Stimulated activated CD8-positive, alpha-beta memory T cell treated with anti-CD3 and anti-CD28 coated beads, Interleukin-2, amount 100 ng/mL, for 48 hours (primary cell): ENCODE data around the gene NCKAP5.

Experiments used
- DNase-seq, 2 donors: peaks; one replicate each; pipeline ENCODE4 v3.0.0-alpha.2; 2020; ENCODE audit warnings: low read depth in 2 of 2

The NCKAP5 gene

DNA sequence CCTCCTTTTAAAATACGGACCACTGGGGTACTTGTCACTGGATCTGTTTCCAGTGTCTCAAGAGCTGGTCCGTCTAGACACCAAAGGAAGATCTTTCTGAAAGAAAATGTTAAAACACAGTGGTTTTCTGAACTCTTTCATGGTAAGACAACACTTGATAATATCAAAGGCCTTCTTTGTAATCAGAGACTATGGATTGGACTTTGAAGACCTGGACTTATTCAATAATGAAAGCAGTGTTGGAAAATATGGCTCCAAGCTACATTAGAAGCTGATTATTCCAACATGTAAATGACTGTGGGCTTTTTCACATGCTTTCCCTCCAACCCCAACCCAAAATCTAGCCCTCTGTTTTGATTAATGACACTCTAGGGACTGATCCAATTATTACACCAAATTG is 568.8 kb downstream of the NCKAP5 start:
- DNase-seq: no peak

DNA sequence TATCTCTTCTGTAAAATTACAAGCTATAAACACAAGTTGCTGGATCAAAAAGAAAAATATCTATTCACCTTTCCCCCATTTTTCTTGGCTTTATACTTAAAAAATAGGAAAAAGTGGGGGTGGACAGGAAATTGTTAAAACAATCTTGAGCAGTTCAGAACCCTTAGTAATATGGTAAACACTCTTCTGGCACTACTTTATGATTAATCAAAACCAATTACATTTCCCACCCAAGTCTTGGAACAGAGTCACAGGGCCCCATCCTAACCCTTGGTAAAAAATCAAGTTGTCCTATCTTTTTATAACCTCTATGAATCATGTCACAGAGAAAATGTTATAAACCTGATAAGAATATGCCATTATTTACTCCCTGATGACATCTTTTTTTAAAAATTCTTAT is 570.0 kb downstream of the NCKAP5 start:
- DNase-seq: no peak

GRCh38 chr2:132991471-132992045 is 576.7 kb downstream of the NCKAP5 start:
- DNase-seq: no peak

GRCh38 chr2:132984731-132985130 is 583.5 kb downstream of the NCKAP5 start:
- DNase-seq: no peak

DNA sequence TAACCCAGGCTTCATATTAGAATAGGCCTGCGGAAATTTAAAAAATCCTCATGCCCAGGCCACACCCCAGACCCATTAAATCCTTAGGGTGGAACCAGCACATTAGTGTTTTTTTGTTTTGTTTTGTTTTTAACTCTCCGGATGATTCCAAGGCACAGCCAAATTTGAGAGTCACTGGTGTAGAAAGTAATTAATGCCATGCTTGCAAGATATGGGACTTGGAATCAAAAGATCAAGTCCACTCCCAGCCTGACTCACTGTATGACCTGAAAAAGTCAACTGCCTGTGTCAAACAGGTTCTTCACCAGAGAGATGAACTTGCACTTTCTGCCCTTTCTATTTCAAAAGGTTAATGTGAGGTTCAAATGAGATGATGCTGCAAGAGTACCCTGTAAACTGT is 588.0 kb downstream of the NCKAP5 start:
- no peak for DNase-seq

DNA sequence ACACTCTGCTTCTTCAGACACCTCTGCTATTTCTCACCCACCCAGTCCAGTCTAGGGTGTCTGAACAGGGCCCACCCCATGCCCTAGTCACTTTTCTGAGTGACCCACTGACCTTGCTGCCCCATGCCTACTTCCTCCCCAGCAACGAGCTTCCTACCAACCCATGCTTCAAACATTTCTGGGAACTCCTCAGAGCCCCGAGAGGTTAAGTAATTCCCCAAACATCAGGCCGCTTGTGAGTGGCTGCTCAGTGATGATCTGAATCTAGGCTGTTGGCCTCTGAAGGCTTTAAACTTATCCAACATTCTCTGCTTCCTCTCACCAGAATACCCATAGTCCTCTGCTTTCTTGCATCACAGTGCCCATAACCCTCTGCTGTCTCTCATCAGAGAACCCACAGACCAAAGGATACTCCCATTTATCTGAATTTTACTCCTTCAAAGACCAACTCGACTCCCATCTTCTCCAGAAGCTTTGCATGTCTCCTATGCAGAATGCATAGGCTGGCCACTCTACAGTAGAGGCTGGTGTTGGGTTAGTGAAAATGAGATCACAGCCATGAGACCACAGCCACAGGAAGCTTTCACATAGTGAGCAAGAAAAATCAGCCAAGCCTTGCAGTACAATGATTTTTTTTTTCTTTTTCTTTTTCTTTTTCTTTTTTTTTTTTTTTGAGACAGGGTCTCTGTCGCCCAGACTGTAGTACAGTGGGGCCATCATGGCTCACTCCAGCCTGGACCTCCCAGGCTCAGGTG is 588.7 kb downstream of the NCKAP5 start:
- DNase-seq: no peak

GRCh38 chr2:132978840-132979239 is 589.4 kb downstream of the NCKAP5 start:
- DNase-seq: no peak

DNA sequence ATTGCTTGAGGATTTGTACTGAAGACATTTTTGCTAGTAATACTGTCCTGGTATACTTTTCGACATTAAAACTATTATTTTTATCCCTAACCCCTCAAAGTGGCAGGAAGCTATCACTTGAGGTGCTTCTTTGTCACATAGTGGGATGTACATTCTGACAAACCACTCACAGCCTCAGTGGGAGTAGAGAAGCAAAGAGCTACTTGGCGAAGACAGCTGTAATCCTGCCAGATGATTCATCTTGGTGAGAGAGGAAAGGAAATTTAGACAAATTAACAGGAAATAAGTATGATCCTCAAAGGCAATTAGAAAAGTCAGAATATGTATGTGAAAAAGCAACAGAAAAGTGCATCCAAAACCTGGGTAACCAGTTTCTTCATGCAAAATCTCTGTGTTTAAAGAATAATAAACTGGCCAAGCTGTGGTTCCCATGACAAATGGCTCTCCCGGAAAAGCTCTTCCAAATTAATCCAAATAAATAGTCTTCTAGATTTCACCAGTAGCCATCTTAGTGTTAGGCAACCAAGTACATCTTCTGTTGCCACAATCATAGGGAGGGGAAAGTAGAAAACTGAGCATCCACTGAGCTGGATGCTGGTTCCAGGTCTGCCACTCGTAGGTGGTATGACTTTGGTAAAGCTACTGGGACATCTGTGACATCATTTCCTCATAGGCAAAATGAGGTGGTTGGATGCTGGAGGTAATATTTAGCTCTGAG is 590.3 kb downstream of the NCKAP5 start:
- DNase-seq: no peak

GRCh38 chr2:132975193-132976105 is 592.8 kb downstream of the NCKAP5 start:
- no peak for DNase-seq

GRCh38 chr2:132974467-132975095 is 593.7 kb downstream of the NCKAP5 start:
- DNase-seq: no peak

GRCh38 chr2:132971310-132972061 is 596.8 kb downstream of the NCKAP5 start:
- DNase-seq: no peak

DNA sequence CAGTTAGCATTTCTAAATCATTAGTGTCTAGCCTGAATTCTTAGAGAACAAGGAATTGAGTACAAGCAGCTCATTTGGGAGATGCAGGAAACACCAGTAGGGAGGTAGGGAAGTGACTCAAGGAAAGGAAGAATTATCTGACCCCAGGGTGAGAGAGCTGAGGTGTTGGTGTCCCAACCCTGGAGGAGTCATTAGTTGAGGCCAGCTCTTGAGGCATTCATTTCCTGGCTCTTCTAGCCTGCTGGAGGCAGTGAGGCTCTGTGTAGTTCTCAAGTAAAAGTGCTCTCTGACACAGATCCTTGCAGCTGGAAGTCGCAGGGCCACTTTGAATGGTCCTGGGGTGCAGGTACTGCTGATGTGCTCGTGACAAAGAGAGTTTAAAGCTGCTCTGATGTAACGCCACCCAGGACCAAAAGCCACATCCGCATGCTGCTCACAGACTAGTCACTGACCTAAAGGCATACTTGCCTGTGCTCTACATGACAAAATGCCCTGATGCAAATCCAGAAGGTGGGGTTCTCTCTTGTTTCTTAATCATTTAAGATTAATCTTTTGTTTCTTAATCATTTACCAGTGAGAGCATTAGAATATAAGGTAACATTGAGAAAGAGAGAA is 598.8 kb downstream of the NCKAP5 start:
- no peak for DNase-seq

GRCh38 chr2:132965460-132965859 is 602.8 kb downstream of the NCKAP5 start:
- no peak for DNase-seq

- no peak for DNase-seq
Observed at GRCh38 chr2:132963161-132963560, 605.1 kb downstream of the NCKAP5 start.

GRCh38 chr2:132958887-132959286 is 609.4 kb downstream of the NCKAP5 start:
- DNase-seq: no peak

DNA sequence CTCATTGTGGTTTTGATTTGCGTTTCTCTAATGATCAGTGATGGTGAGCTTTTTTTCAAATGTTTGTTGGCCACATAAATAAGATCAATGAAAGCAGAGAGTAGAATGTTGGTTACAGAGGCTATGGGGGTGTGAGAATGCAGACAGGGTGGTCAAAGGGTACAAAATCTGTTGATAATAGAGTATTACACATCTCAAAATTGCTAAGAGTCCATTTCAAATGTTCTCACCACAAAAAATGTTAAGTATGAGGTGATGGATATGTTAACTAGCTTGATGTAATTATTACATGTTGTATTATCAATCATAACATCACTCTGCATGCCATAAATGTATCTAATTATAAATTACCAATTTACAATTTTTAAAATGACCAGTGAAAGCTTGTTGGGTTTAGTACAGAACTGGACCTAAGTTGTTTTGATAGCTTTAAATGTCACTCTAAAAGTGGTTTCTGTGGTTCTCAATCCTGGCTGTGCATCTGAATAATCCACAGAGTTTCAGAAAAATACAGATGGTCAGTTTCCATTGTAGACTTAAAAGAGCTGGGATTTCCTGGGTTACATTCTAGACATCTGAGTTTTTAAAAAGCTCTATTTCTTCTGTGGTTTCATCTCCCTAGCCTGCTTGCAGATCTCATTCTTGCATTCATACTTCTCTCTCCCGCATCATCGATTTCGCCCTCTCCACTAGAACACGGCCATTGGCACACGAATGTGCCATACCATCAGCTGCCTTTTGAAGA is 612.2 kb downstream of the NCKAP5 start:
- no peak for DNase-seq

DNA sequence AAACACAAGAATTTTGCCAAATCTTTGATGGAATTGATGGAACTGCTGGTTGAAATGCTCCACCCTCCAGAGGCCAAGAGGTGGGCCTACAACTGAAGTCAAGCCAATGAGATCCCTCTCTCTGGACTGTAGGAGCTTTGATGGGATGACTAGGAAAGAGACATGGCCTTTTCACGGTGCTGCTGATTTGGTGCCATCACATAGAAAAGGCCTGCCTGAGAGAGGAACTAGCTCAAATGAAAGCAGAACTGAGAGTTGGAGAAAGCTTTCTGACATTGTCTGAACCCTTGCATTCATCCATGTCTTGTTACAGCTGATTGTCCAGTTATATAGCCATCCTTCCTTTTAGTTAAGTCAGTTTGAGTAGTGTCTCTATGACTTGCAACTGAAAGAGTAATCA is 614.5 kb downstream of the NCKAP5 start:
- DNase-seq: no peak

DNA sequence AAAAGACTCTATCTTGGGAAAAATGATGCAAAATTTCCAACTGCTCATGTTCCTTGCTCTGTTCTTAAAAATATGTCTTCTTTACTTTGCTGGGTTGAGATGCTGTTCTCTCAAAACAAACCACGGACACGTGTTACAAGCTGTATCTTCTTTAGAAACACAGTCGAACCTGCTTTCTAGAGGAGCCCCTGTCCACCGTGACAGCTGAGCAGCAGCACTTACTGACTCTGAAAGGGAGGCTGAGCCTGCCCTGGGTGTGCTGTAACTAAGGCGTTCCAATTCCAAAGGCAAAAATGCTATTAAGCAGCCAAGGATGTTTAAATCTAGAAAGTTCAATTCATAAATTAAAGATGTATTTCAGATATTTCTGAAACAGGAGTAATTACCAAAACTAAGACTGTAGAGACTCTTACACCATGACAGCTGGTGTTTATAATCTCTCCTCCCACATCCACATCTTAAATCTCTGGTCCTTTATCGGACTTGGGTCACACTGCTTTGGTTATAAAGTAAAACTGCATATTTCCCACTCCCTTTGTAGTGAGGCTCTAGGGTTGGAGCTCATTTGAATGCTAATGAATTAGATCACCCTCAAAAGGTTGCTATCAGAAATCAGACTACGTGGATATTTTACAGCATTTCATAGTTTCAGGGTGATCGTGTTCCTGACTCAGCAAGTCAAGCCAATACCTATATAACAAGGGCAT is 617.1 kb downstream of the NCKAP5 start:
- no peak for DNase-seq

- DNase-seq: no peak
Observed at GRCh38 chr2:132949108-132949507, 619.2 kb downstream of the NCKAP5 start.
